Measurements from ENCODE around the gene TMCC1.

DNA sequence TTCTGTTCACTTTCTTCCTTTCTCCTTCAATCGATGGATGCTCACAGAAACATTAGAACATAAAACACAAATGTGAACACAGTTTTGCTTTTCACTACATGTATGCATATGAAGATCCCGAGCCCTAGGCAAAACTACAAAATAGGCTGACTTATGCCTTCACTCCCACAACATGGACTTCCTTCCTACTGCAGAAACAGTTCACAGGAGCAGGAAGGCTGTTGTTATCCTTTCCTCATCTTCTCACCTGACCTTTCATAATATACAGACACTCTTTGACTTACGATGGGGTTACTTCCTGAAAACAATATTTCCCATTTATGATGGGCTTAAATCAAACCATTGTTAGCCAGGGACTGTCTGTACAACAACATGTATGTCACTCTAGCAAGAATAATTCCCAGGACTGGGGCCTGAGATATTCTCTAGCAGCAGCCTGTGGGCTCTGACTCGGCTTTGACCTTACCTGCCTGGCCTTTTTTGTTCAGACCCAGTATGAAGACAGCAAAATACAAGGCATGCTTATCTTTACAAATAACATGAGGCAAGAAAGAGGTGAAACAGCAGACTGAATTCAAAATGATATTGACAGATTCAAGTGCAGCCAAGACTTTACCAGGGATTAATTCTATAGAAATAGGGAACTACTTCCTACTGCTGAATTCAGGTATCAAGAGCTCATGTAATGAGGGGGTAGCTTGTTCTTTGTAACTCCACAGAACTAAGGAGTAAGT lies 235.2 kb downstream of the TMCC1 start:
- no peak for TF ChIP-seq GATA2 (IDR thresholded peaks at IDR 0.05; ENCODE audit: low read depth, low read length)
- no peak for TF ChIP-seq GATA3 (IDR thresholded peaks at IDR 0.05; ENCODE audit: low read depth, low read length)

Data from SH-SY5Y (cell line).